MG63 (cell line): ENCODE measurements around the gene NUAK2. TPM values are rescaled to one million over a fixed set of nuclear protein-coding genes. Genes with fewer than 3 reads are reported as not detected.
A peak's percentile ranks its signal among the peaks of the same experiment; 100 is the strongest.
"Not testable (repeated sequence)": the region's sequence is repeated elsewhere in the genome, so short reads cannot be mapped to it uniquely, and the experiment has no call there.

Source experiments
- DNase-seq: peaks from one replicate; pipeline ENCODE4 v3.0.0-alpha.2; 2020
- H3K27me3 ChIP-seq: fragments of 250-450 bp; sonication (Bioruptor Pico); 2 replicates; pipeline ENCODE4 v1.5.1; 2020; ENCODE audit warnings: mild to moderate bottlenecking, moderate library complexity
- H3K36me3 ChIP-seq: fragments of 250-450 bp; sonication (Bioruptor Pico); 2 replicates; pipeline ENCODE4 v1.5.1; 2020; ENCODE audit warnings: mild to moderate bottlenecking, moderate library complexity
- H3K4me3 ChIP-seq: fragments of 250-450 bp; sonication (Bioruptor Pico); 2 replicates; pipeline ENCODE4 v1.5.1; 2020; ENCODE audit warnings: mild to moderate bottlenecking, moderate library complexity
- H3K9me3 ChIP-seq: fragments of 250-450 bp; sonication (Bioruptor Pico); 2 replicates; pipeline ENCODE4 v1.5.1; 2020; ENCODE audit warnings: mild to moderate bottlenecking, moderate library complexity
- total RNA-seq: library from RNA; depleted of rRNA; stranded (reverse); fragments of >200 nt; shearing (Covaris generic); gene quantifications from 2 replicates; pipeline ENCODE4 v1.2.3, GENCODE V29; 2014; ENCODE audit warnings: low replicate concordance

NUAK2 gene
- total RNA-seq, 1 experiment from 2014 or later, result 2.4 TPM

GRCh38 chr1:205312866-205313562, 8.5 kb downstream of the NUAK2 start:
- no peak overlapping the region for H3K4me3 ChIP-seq
- DNase-seq, result no peak
- no peaks in the 10 kb centered on the region for H3K9me3 ChIP-seq

GRCh38 chr1:205310976-205311704, 10.4 kb downstream of the NUAK2 start:
- DNase-seq, result no peak
- Histone ChIP-seq H3K36me3 (peaks cover 17% of the 10 kb centered on the region), H3K9me3 (no peaks in the 10 kb centered on the region), H3K4me3 (no peak overlapping the region), H3K27me3 (no peaks in the 10 kb centered on the region)

More at GRCh38 chr1:205312866-205313562, 8.5 kb downstream of the NUAK2 start:
- Histone ChIP-seq H3K27me3 (no peaks in the 10 kb centered on the region), H3K36me3 (peaks cover 8% of the 10 kb centered on the region)

GRCh38 chr1:205309741-205310140, 11.8 kb downstream of the NUAK2 start:
- DNase-seq, result no peak
- Histone ChIP-seq H3K9me3 (no peaks in the 10 kb centered on the region), H3K4me3 (no peak overlapping the region), H3K36me3 (peaks cover 22% of the 10 kb centered on the region), H3K27me3 (no peaks in the 10 kb centered on the region)

- peaks cover 28% of the 10 kb centered on the region for H3K36me3 ChIP-seq
These were observed 14.5 kb downstream of the NUAK2 start for GRCh38 chr1:205306929-205307566.

GRCh38 chr1:205304695-205305070, 16.9 kb downstream of the NUAK2 start:
- no peak for DNase-seq
- peaks cover 25% of the 10 kb centered on the region for H3K36me3 ChIP-seq
- H3K9me3 ChIP-seq, result no peaks in the 10 kb centered on the region
- no peak overlapping the region for H3K4me3 ChIP-seq
- no peaks in the 10 kb centered on the region for H3K27me3 ChIP-seq

More at GRCh38 chr1:205306929-205307566, 14.5 kb downstream of the NUAK2 start:
- Histone ChIP-seq H3K4me3 (no peak overlapping the region), H3K27me3 (no peaks in the 10 kb centered on the region), H3K9me3 (no peaks in the 10 kb centered on the region)
- DNase-seq, result no peak

GRCh38 chr1:205304046-205304694, 17.4 kb downstream of the NUAK2 start:
- H3K36me3 ChIP-seq, result peaks cover 25% of the 10 kb centered on the region
- no peaks in the 10 kb centered on the region for H3K27me3 ChIP-seq
- no peak overlapping the region for H3K4me3 ChIP-seq
- no peak for DNase-seq
- no peaks in the 10 kb centered on the region for H3K9me3 ChIP-seq

- DNase-seq, result no peak
- peaks cover 25% of the 10 kb centered on the region for H3K36me3 ChIP-seq
- H3K27me3 ChIP-seq, result no peaks in the 10 kb centered on the region
- H3K4me3 ChIP-seq, result no peak overlapping the region
- H3K9me3 ChIP-seq, result no peaks in the 10 kb centered on the region
These were observed 18.2 kb downstream of the NUAK2 start for GRCh38 chr1:205303247-205303888.

- Histone ChIP-seq H3K27me3 (no peaks in the 10 kb centered on the region), H3K9me3 (no peaks in the 10 kb centered on the region), H3K36me3 (peaks cover 17% of the 10 kb centered on the region), H3K4me3 (no peak overlapping the region)
- DNase-seq, result no peak
These were observed 19.5 kb downstream of the NUAK2 start for GRCh38 chr1:205301842-205302588.

GRCh38 chr1:205301205-205301821, 20.2 kb downstream of the NUAK2 start:
- H3K4me3 ChIP-seq, result no peak overlapping the region
- H3K36me3 ChIP-seq, result peaks cover 17% of the 10 kb centered on the region
- H3K27me3 ChIP-seq, result no peaks in the 10 kb centered on the region
- H3K9me3 ChIP-seq, result no peaks in the 10 kb centered on the region
- DNase-seq, result peak; percentile 86

- H3K27me3 ChIP-seq, result no peaks in the 10 kb centered on the region
- no peak for DNase-seq
- H3K4me3 ChIP-seq, result no peak overlapping the region
- no peaks in the 10 kb centered on the region for H3K9me3 ChIP-seq
- peaks cover 15% of the 10 kb centered on the region for H3K36me3 ChIP-seq
These were observed 21.4 kb downstream of the NUAK2 start for GRCh38 chr1:205300149-205300548.

GRCh38 chr1:205298191-205298994, 23.2 kb downstream of the NUAK2 start:
- no peak overlapping the region for H3K4me3 ChIP-seq
- H3K9me3 ChIP-seq, result no peaks in the 10 kb centered on the region
- H3K36me3 ChIP-seq, result peaks cover 7% of the 10 kb centered on the region
- peak; percentile 92 for DNase-seq
- H3K27me3 ChIP-seq, result no peaks in the 10 kb centered on the region

GRCh38 chr1:205297546-205298177, 23.9 kb downstream of the NUAK2 start:
- not testable (repeated sequence) for H3K36me3 ChIP-seq, H3K4me3 ChIP-seq, H3K9me3 ChIP-seq, DNase-seq, H3K27me3 ChIP-seq

- Histone ChIP-seq H3K36me3 (no peaks in the 10 kb centered on the region), H3K4me3 (no peak overlapping the region), H3K9me3 (no peaks in the 10 kb centered on the region), H3K27me3 (no peaks in the 10 kb centered on the region)
- DNase-seq, result no peak
These were observed 25.4 kb downstream of the NUAK2 start for GRCh38 chr1:205296154-205296553.

GRCh38 chr1:205294934-205295333, 26.6 kb downstream of the NUAK2 start:
- Histone ChIP-seq H3K9me3 (no peaks in the 10 kb centered on the region), H3K4me3 (no peak overlapping the region), H3K36me3 (no peaks in the 10 kb centered on the region), H3K27me3 (no peaks in the 10 kb centered on the region)
- no peak for DNase-seq
